GM12878 (cell line): ENCODE results near the gene HSPB7. TPM values are rescaled to one million over a fixed set of nuclear protein-coding genes. Genes with fewer than 3 reads are reported as not detected.

Source experiments
- ATAC-seq: fragments of 200-7000 bp; cut with Tn5 transposase; 3 replicates; pipeline ENCODE4 v1.9.1; 2020; ENCODE audit warnings: mild to moderate bottlenecking, moderate library complexity
- BruUV-seq: library from RNA; stranded (reverse); fragments of 400-500 nt; replicated peaks from 2 replicates; lab custom pipeline; 2021; lab: Mats Ljungman, UMichigan
- CTCF ChIA-PET: fragments of 300-600 bp; sonication (Branson Sonifier 250); formaldehyde crosslinking; extraction: SDS; loops from one replicate; lab custom pipeline; 2021; ENCODE audit warnings: inconsistent platforms; lab: Yijun Ruan, JAX
- POLR2A ChIA-PET: fragments of 350-600 bp; formaldehyde crosslinking; extraction: SDS; loops from one replicate; lab custom pipeline; 2021; ENCODE audit warnings: inconsistent platforms; lab: Charles Lee
- RAD21 ChIA-PET: fragments of 300-600 bp; sonication (Branson Sonifier 250); formaldehyde crosslinking; loops from one replicate; lab custom pipeline; 2023; ENCODE audit warnings: antibody characterized with exemption; ENCODE audit not compliant: unreplicated experiment; lab: Charles Lee
- SMC1A ChIA-PET: fragments of 300-600 bp; sonication (Branson Sonifier 250); formaldehyde crosslinking; loops from one replicate; lab custom pipeline; 2023; ENCODE audit not compliant: unreplicated experiment, uncharacterized antibody; lab: Charles Lee
- DNase-seq: peaks from one replicate; pipeline ENCODE4 v3.0.0-alpha.2; 2011; ENCODE audit warnings: low read depth, low spot score
- FAIRE-seq: peaks from 3 replicates; lab custom pipeline; 2011; peaks lifted over from hg19 to GRCh38; lab: Jason Lieb, UNC
- H2AFZ ChIP-seq: 2 replicates; pipeline ENCODE4 v1.6.0; 2011; ENCODE audit warnings: low read depth, low read length, control low read depth; ENCODE audit not compliant: control insufficient read depth
- H3K27ac ChIP-seq: 2 replicates; pipeline ENCODE4 v1.5.1; 2011; ENCODE audit warnings: control low read depth; ENCODE audit not compliant: control insufficient read depth, insufficient read depth
- H3K27me3 ChIP-seq, 2 experiments: replicated peaks in 1 of 2; 2 replicates each; pipeline versions ENCODE4 v1.6.0 to v1.6.1; 2011; ENCODE audit warnings: low read length in 1 of 2; ENCODE audit not compliant: control insufficient read depth in 2 of 2, insufficient read depth in 2 of 2
- H3K36me3 ChIP-seq, 2 experiments: 2 replicates each; pipeline ENCODE4 v1.5.1; 2011; ENCODE audit warnings: low read length in 1 of 2; ENCODE audit not compliant: control insufficient read depth in 2 of 2, insufficient read depth in 2 of 2
- H3K4me1 ChIP-seq: 2 replicates; pipeline ENCODE4 v1.6.1; 2011; ENCODE audit warnings: mild to moderate bottlenecking, low read length, moderate library complexity, mixed read lengths; ENCODE audit not compliant: control insufficient read depth, insufficient read depth
- H3K4me2 ChIP-seq: 2 replicates; pipeline ENCODE4 v1.6.0; 2011; ENCODE audit warnings: control low read depth; ENCODE audit not compliant: control insufficient read depth, insufficient read depth
- H3K4me3 ChIP-seq: fragments of 200-600 bp; sonication (generic); 2 replicates; pipeline ENCODE4 v1.5.1; 2016
- H3K79me2 ChIP-seq: 2 replicates; pipeline ENCODE4 v1.6.0; 2011; ENCODE audit warnings: low read length; ENCODE audit not compliant: control insufficient read depth, insufficient read depth
- H3K9ac ChIP-seq: 2 replicates; pipeline ENCODE4 v1.8.0; 2011; ENCODE audit warnings: low read length, control low read depth, mixed read lengths; ENCODE audit not compliant: control insufficient read depth, insufficient read depth
- H3K9me3 ChIP-seq: replicated peaks from 3 replicates; pipeline ENCODE4 v1.5.1; 2011; ENCODE audit warnings: mild to moderate bottlenecking, low read length; ENCODE audit not compliant: control insufficient read depth, insufficient read depth
- H4K20me1 ChIP-seq: 2 replicates; pipeline ENCODE4 v1.6.0; 2011; ENCODE audit not compliant: control insufficient read depth, insufficient read depth
- ATF7 ChIP-seq: fragments of 450-650 bp; IDR thresholded peaks from 2 replicates; pipeline ENCODE4 v1.6.1; 2016; ENCODE audit warnings: low read depth, mild to moderate bottlenecking
- BMI1 ChIP-seq: fragments of 450-650 bp; IDR thresholded peaks from 2 replicates; pipeline ENCODE4 v1.6.1; 2016; ENCODE audit warnings: mild to moderate bottlenecking, moderate library complexity, borderline replicate concordance
- CBFB ChIP-seq: IDR thresholded peaks from 2 replicates; pipeline ENCODE4 v1.6.1; 2016; ENCODE audit warnings: antibody characterized with exemption, low read depth
- CHD2 ChIP-seq: IDR thresholded peaks from 2 replicates; pipeline ENCODE4 v1.6.1; 2011; ENCODE audit warnings: low read depth, low read length, improper control_type of control experiment, borderline replicate concordance
- E4F1 ChIP-seq: fragments of 450-650 bp; IDR thresholded peaks from 2 replicates; pipeline ENCODE4 v1.6.1; 2018; ENCODE audit warnings: borderline replicate concordance, mild to moderate bottlenecking; ENCODE audit not compliant: partially characterized antibody
- FOS ChIP-seq: IDR thresholded peaks from 3 replicates; pipeline ENCODE4 v1.6.1; 2011; ENCODE audit warnings: borderline replicate concordance; ENCODE audit not compliant: insufficient read length; ENCODE audit errors: extremely low read depth
- HDAC6 ChIP-seq: fragments of 200-600 bp; sonication (generic); IDR thresholded peaks from one replicate; pipeline ENCODE4 v1.8.0; 2017; ENCODE audit warnings: antibody characterized with exemption; ENCODE audit not compliant: unreplicated experiment
- IRF3 ChIP-seq: fragments of 450-650 bp; IDR thresholded peaks from 2 replicates; pipeline ENCODE4 v1.6.1; 2014; ENCODE audit warnings: mild to moderate bottlenecking
- MAX ChIP-seq: IDR thresholded peaks from 2 replicates; pipeline ENCODE4 v1.6.1; 2012; ENCODE audit warnings: low read depth, low read length, improper control_type of control experiment
- MEF2A ChIP-seq: IDR thresholded peaks from 2 replicates; pipeline ENCODE4 v1.6.1; 2011; ENCODE audit warnings: low read depth, mild to moderate bottlenecking, low read length, moderate library complexity; ENCODE audit not compliant: insufficient read depth
- PAX5 ChIP-seq: IDR thresholded peaks from 2 replicates; pipeline ENCODE4 v1.6.1; 2011; ENCODE audit warnings: low read depth, low read length, borderline replicate concordance
- RAD51 ChIP-seq: fragments of 450-650 bp; IDR thresholded peaks from 2 replicates; pipeline ENCODE4 v1.6.1; 2016; ENCODE audit warnings: moderate library complexity, mild to moderate bottlenecking, inconsistent platforms
- ZBTB4 ChIP-seq: fragments of 450-650 bp; formaldehyde crosslinking; IDR thresholded peaks from 2 replicates; pipeline ENCODE4 v1.4.0; 2022; ENCODE audit warnings: mild to moderate bottlenecking, moderate library complexity
- ZNF274 ChIP-seq: IDR thresholded peaks from one replicate; pipeline ENCODE4 v1.8.0; 2011; ENCODE audit not compliant: insufficient read length, insufficient read depth
- WGBS: methylation state at CpG from one replicate; pipeline ENCODE4 v1.1.6; 2016; ENCODE audit warnings: low lambda C conversion rate; ENCODE audit not compliant: insufficient replicate concordance, insufficient coverage; ENCODE audit errors: missing lambda C conversion rate; 5-methylcytosine and 5-hydroxymethylcytosine counted together
- in situ Hi-C: fragments of 300-500 bp; cut with MboI; formaldehyde crosslinking; loops from 9 replicates; pipeline ENCODE4 v1.14.3; 2018; ENCODE audit warnings: mixed read lengths
- intact Hi-C: fragments of 100-400 bp; cut with micrococcal nuclease; formaldehyde crosslinking; loops from one replicate; pipeline ENCODE4 v1.14.2; 2022; ENCODE audit not compliant: unreplicated experiment
- polyA plus RNA-seq, 11 experiments: library from polyadenylated mRNA; depleted of rRNA in 4 of 11; unstranded in 6 of 11; stranded (reverse) in 5 of 11; fragments of >200 nt; fragmentation: Nextera tagmentation in 4 of 11; fragmentation: Illumina TruSeq in 1 of 11; extraction: Ambion mirVana in 4 of 11; extraction: Trizol in 1 of 11; gene quantifications; 1 replicate in 1 of 11; 2 replicates in 10 of 11; pipeline versions ENCODE4 v1.2.1 to v1.2.3, GENCODE V29; 2011 to 2016; ENCODE audit warnings: inconsistent platforms in 2 of 11, missing spikeins in 2 of 11, low read depth in 1 of 11
- total RNA-seq, 4 experiments: library from RNA; depleted of rRNA in 3 of 4; stranded (reverse); fragments of >200 nt in 3 of 4; fragmentation: Illumina TruSeq in 1 of 4; extraction: Trizol in 1 of 4; gene quantifications; 2 replicates each; pipeline versions ENCODE4 v1.2.1 to v1.2.3, GENCODE V29; 2013 to 2021

HSPB7 gene
- total and polyA plus RNA-seq, 10 of the 15 experiments (the other 5 are each of a cell fraction or from before 2014, with no cell fraction given): 0.34 TPM; not detected in 9

- ChIA-PET CTCF (interaction anchor here (1.3 kb wide), 1 partner anchor 39 kb away, joined by 3 read pairs; no protein-coding TSS in a partner anchor), POLR2A (no interaction called here), SMC1A (no interaction called here), RAD21 (interaction anchor here (1.1 to 1.3 kb wide), 2 partner anchors 16 to 181 kb away, joined by 3 to 4 read pairs; no protein-coding TSS in a partner anchor)
- Histone ChIP-seq H3K4me2 (no peak overlapping the region), H4K20me1 (no peaks in the 10 kb centered on the region), H3K9ac (no peak overlapping the region), H3K4me1 (peaks cover 33% of the 10 kb centered on the region), H3K9me3 (no peaks in the 10 kb centered on the region), H2AFZ (no peak overlapping the region), H3K4me3 (no peak overlapping the region), H3K27me3 (no peaks in the 10 kb centered on the region; a peak in 1 of 4 replicates), H3K79me2 (no peaks in the 10 kb centered on the region), H3K36me3 (no peaks in the 10 kb centered on the region), H3K27ac (no peak overlapping the region)
- ATAC-seq: no peak
- no TSS peak for BruUV-seq
- no peak for FAIRE-seq
- intact Hi-C loops (no loop called here), in situ Hi-C loops (no loop called here)
- DNase-seq: no peak
- 75% methylated on average over 22 of the region's 25 CpGs for WGBS
- TF ChIP-seq BMI1 (no peak), FOS (no peak), RAD51 (no peak), CBFB (no peak), MEF2A (no peak), IRF3 (no peak), PAX5 (no peak), CHD2 (no peak), ZNF274 (no peak), E4F1 (no peak), HDAC6 (no peak), ATF7 (no peak), MAX (no peak), ZBTB4 (no peak)
Measured at GRCh38 chr1:16015491-16015890, 2.4 kb downstream of the HSPB7 start.
